Measurements from ENCODE around the gene CORO6. TPM values are rescaled to one million over a fixed set of nuclear protein-coding genes. Genes with fewer than 3 reads are reported as not detected.

The CORO6 gene
- total and polyA plus RNA-seq, 2 of the 13 experiments (the other 11 are each of a cell fraction or from before 2014, with no cell fraction given) = 0.42 to 0.82 TPM

DNA sequence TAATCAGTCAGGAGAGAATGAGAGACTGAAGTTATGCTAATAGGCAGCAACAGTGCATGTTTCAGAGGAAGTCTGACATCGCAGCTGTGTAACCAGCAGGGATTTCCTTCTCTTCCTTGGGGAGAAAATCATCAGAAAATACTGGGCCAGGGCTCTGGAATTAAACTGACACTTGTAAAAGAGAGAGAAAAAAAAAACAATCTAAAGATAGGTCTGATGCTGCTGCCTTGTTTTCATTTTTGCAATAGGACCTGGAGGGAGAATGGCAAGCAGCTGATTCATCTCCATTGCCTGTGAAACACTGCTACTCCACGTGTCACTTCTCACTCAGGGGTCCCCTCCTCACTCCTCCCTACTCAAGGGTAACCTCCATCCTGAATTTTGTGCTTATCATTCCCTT lies 17.7 kb upstream of the CORO6 start (continued):
- no peak for TF ChIP-seq ZNF329 (CRISPR knock-in tag; IDR thresholded peaks at IDR 0.05; ENCODE audit: low read depth)
- no peak for TF ChIP-seq ZNF746 (CRISPR knock-in tag; IDR thresholded peaks at IDR 0.05)

DNA sequence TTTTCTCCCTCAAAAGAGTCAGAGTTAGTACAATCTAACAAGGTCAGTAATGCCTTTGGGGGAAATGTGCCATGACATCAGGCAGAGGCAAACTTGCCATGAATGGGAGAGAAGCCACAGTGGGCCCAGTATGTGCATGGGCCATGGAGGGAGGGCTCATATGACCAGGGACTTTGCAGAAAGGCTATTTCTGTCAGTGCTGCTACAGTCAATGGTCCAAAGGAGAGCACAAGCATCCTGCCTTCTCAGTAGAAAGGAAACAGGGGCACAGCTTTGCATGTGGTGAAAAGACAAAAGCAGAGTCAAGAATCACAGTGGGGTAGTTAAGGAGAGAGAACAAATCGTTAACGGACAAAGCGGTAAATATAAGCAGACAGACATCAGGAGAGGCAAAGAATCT lies 11.2 kb upstream of the CORO6 start:
- BruUV-seq (replicated peaks) = no TSS peak
- no peak overlapping the region for H2AFZ ChIP-seq (ENCODE audit: low read length)
- H3K79me2 ChIP-seq (ENCODE audit: insufficient read depth, low read length) = no peaks in the 10 kb centered on the region
- no peak overlapping the region for H3K4me3 ChIP-seq (replicated peaks in 1 of 3; ENCODE audit: insufficient read depth in 1 of 3, low read depth in 2 of 3, low read length in 3 of 3)
- H3K4me1 ChIP-seq (ENCODE audit: insufficient read depth, low read length) = peaks cover under 1% of the 10 kb centered on the region; the same call in 1 of the 2 replicates
- no peak for FAIRE-seq
- intact Hi-C loops (cut with micrococcal nuclease; ENCODE audit: unreplicated experiment) = no loop called here
- WGBS (ENCODE audit: low lambda C conversion rate) = 97% methylated on average over 3 of the region's 3 CpGs
- H4K20me1 ChIP-seq (ENCODE audit: insufficient read depth, low read length) = no peaks in the 10 kb centered on the region
- POLR2A ChIA-PET = no interaction called here
- ATAC-seq = no peak
- TF ChIP-seq ADNP (CRISPR knock-in tag; IDR thresholded peaks at IDR 0.05) (no peak), GATA4 (IDR thresholded peaks at IDR 0.05; ENCODE audit: borderline replicate concordance, low read depth) (no peak), GPN1 (CRISPR knock-in tag; IDR thresholded peaks at IDR 0.05; ENCODE audit: borderline replicate concordance) (no peak), ZFP1 (CRISPR knock-in tag; IDR thresholded peaks at IDR 0.05) (no peak), MIER3 (CRISPR knock-in tag; IDR thresholded peaks at IDR 0.05; ENCODE audit: borderline replicate concordance) (no peak), SCMH1 (CRISPR knock-in tag; IDR thresholded peaks at IDR 0.05; ENCODE audit: borderline replicate concordance) (no peak), MAZ (IDR thresholded peaks at IDR 0.05; ENCODE audit: borderline replicate concordance, low read depth, low read length) (no peak), MAZ (CRISPR knock-in tag; IDR thresholded peaks at IDR 0.05; ENCODE audit: low read depth) (no peak), TEAD2 (CRISPR knock-in tag; IDR thresholded peaks at IDR 0.05) (no peak), TCF12 (IDR thresholded peaks at IDR 0.05) (no peak), TCF12 (CRISPR knock-in tag; IDR thresholded peaks at IDR 0.05) (no peak)
- TF ChIP-seq, protein P1, sequence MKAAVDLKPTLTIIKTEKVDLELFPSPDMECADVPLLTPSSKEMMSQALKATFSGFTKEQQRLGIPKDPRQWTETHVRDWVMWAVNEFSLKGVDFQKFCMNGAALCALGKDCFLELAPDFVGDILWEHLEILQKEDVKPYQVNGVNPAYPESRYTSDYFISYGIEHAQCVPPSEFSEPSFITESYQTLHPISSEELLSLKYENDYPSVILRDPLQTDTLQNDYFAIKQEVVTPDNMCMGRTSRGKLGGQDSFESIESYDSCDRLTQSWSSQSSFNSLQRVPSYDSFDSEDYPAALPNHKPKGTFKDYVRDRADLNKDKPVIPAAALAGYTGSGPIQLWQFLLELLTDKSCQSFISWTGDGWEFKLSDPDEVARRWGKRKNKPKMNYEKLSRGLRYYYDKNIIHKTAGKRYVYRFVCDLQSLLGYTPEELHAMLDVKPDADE (CRISPR knock-in tag; IDR thresholded peaks at IDR 0.05) = no peak
- TF ChIP-seq, protein P2, sequence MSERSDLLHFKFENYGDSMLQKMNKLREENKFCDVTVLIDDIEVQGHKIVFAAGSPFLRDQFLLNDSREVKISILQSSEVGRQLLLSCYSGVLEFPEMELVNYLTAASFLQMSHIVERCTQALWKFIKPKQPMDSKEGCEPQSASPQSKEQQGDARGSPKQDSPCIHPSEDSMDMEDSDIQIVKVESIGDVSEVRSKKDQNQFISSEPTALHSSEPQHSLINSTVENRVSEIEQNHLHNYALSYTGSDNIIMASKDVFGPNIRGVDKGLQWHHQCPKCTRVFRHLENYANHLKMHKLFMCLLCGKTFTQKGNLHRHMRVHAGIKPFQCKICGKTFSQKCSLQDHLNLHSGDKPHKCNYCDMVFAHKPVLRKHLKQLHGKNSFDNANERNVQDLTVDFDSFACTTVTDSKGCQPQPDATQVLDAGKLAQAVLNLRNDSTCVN (CRISPR knock-in tag; IDR thresholded peaks at IDR 0.05; ENCODE audit: borderline replicate concordance) = no peak
- TF ChIP-seq, protein P3, sequence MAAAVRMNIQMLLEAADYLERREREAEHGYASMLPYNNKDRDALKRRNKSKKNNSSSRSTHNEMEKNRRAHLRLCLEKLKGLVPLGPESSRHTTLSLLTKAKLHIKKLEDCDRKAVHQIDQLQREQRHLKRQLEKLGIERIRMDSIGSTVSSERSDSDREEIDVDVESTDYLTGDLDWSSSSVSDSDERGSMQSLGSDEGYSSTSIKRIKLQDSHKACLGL (CRISPR knock-in tag; IDR thresholded peaks at IDR 0.05) = no peak
- TF ChIP-seq, protein P4, sequence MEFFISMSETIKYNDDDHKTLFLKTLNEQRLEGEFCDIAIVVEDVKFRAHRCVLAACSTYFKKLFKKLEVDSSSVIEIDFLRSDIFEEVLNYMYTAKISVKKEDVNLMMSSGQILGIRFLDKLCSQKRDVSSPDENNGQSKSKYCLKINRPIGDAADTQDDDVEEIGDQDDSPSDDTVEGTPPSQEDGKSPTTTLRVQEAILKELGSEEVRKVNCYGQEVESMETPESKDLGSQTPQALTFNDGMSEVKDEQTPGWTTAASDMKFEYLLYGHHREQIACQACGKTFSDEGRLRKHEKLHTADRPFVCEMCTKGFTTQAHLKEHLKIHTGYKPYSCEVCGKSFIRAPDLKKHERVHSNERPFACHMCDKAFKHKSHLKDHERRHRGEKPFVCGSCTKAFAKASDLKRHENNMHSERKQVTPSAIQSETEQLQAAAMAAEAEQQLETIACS (CRISPR knock-in tag; IDR thresholded peaks at IDR 0.05) = no peak
- DNase-seq (ENCODE audit: low spot score) = no peak
- peaks cover 8 to 33% of the 10 kb centered on the region in 2 experiments for H3K36me3 ChIP-seq (replicated peaks in 1 of 2; ENCODE audit: control insufficient read depth in 1 of 2, insufficient read depth in 2 of 2, low read length in 2 of 2)
- no peak overlapping the region for H3K4me2 ChIP-seq (ENCODE audit: low read depth, low read length)
- in situ Hi-C loops (cut with HindIII; ENCODE audit: extremely low pct_ligation_motif_present, low pct_unique_long_range_greater_than_20kb) = loop anchor here (10.0 kb wide), 1 partner anchor 301 kb away; the partner anchor contains the start of gene SSH2
- no peaks in the 10 kb centered on the region for H3K27me3 ChIP-seq (ENCODE audit: control insufficient read depth in 1 of 2, insufficient read depth in 2 of 2, low read length in 2 of 2)
- H3K27ac ChIP-seq (ENCODE audit: extremely low read length, insufficient read depth, low read length) = no peak overlapping the region
- no peaks in the 10 kb centered on the region for H3K9me3 ChIP-seq (ENCODE audit: low read length)
- CTCF ChIA-PET (ENCODE audit: low intra/inter-chr PET ratio, low total read pairs) = no interaction called here
- H3K9ac ChIP-seq (ENCODE audit: insufficient read depth, low read depth, low read length) = no peak overlapping the region
